Endothelial cell (in vitro differentiated cells): ENCODE results near the gene CAMLG. TPM values are rescaled to one million over a fixed set of nuclear protein-coding genes. Genes with fewer than 3 reads are reported as not detected.
A peak's percentile ranks its signal among the peaks of the same experiment; 100 is the strongest.
"Not testable (repeated sequence)": the region's sequence is repeated elsewhere in the genome, so short reads cannot be mapped to it uniquely, and the experiment has no call there.

Experiments
- DNase-seq: peaks from one replicate; pipeline ENCODE4 v3.0.0; 2021; ENCODE audit warnings: low spot score
- H3K27ac Mint-ChIP-seq: one replicate; pipeline ENCODE4 v1.8.0; 2021; ENCODE audit warnings: mixed read lengths, inconsistent platforms; ENCODE audit not compliant: unreplicated experiment
- H3K27me3 Mint-ChIP-seq: one replicate; pipeline ENCODE4 v1.8.0; 2021; ENCODE audit warnings: mild to moderate bottlenecking, moderate library complexity, mixed read lengths, inconsistent platforms; ENCODE audit not compliant: unreplicated experiment
- H3K36me3 Mint-ChIP-seq: one replicate; pipeline ENCODE4 v1.8.0; 2021; ENCODE audit warnings: mild to moderate bottlenecking, low read depth, mixed read lengths, inconsistent platforms; ENCODE audit not compliant: unreplicated experiment
- H3K4me1 Mint-ChIP-seq: one replicate; pipeline ENCODE4 v1.8.0; 2021; ENCODE audit warnings: mild to moderate bottlenecking, mixed read lengths, inconsistent platforms; ENCODE audit not compliant: unreplicated experiment
- H3K4me3 Mint-ChIP-seq: one replicate; pipeline ENCODE4 v1.8.0; 2021; ENCODE audit warnings: mild to moderate bottlenecking, mixed read lengths, inconsistent platforms; ENCODE audit not compliant: unreplicated experiment
- H3K9me3 Mint-ChIP-seq: one replicate; pipeline ENCODE4 v1.8.0; 2021; ENCODE audit warnings: mixed read lengths, inconsistent platforms; ENCODE audit not compliant: unreplicated experiment
- total RNA-seq: library from RNA; stranded (reverse); fragmentation: NEBNext Ultra II Directional; extraction: Animal tissue kit (Norgen Biotek cat#: 25700); gene quantifications from one replicate; pipeline ENCODE4 v1.2.1, GENCODE V29; 2021; ENCODE audit not compliant: unreplicated experiment
- TF ChIP-seq, protein P1 (sequence below): fragments of 200-600 bp; sonication (generic); IDR thresholded peaks from one replicate; pipeline ENCODE4 v1.5.0; 2021; ENCODE audit warnings: antibody characterized with exemption; ENCODE audit not compliant: unreplicated experiment

The CAMLG gene
- total RNA-seq, 1 donor from 2014 or later = 35.6 TPM

DNA sequence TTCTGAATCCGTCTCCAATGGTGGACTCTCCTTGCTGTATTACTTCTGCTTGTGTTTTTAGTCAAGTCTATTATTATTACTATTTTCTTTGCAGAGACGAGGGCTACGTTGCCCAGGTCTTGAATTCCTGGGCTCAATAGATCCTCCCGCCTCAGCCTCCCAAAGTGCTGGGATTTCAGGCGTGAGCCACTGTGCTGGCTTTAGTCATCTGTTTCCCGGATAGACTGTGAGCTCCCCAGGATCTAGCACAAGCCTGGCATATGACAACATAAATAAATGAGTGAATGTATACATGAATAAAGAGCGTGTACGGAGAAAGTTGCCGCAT lies 19.8 kb downstream of the CAMLG start:
- Mint-ChIP-seq H3K27ac (peak overlapping the region; percentile 98), H3K4me1 (peaks cover 16% of the 10 kb centered on the region), H3K9me3 (no peaks in the 10 kb centered on the region), H3K36me3 (no peaks in the 10 kb centered on the region), H3K27me3 (peaks cover 8% of the 10 kb centered on the region), H3K4me3 (peak overlapping the region; percentile 99)
- DNase-seq = no peak
- TF ChIP-seq, protein P1, sequence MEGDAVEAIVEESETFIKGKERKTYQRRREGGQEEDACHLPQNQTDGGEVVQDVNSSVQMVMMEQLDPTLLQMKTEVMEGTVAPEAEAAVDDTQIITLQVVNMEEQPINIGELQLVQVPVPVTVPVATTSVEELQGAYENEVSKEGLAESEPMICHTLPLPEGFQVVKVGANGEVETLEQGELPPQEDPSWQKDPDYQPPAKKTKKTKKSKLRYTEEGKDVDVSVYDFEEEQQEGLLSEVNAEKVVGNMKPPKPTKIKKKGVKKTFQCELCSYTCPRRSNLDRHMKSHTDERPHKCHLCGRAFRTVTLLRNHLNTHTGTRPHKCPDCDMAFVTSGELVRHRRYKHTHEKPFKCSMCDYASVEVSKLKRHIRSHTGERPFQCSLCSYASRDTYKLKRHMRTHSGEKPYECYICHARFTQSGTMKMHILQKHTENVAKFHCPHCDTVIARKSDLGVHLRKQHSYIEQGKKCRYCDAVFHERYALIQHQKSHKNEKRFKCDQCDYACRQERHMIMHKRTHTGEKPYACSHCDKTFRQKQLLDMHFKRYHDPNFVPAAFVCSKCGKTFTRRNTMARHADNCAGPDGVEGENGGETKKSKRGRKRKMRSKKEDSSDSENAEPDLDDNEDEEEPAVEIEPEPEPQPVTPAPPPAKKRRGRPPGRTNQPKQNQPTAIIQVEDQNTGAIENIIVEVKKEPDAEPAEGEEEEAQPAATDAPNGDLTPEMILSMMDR = no peak

DNA sequence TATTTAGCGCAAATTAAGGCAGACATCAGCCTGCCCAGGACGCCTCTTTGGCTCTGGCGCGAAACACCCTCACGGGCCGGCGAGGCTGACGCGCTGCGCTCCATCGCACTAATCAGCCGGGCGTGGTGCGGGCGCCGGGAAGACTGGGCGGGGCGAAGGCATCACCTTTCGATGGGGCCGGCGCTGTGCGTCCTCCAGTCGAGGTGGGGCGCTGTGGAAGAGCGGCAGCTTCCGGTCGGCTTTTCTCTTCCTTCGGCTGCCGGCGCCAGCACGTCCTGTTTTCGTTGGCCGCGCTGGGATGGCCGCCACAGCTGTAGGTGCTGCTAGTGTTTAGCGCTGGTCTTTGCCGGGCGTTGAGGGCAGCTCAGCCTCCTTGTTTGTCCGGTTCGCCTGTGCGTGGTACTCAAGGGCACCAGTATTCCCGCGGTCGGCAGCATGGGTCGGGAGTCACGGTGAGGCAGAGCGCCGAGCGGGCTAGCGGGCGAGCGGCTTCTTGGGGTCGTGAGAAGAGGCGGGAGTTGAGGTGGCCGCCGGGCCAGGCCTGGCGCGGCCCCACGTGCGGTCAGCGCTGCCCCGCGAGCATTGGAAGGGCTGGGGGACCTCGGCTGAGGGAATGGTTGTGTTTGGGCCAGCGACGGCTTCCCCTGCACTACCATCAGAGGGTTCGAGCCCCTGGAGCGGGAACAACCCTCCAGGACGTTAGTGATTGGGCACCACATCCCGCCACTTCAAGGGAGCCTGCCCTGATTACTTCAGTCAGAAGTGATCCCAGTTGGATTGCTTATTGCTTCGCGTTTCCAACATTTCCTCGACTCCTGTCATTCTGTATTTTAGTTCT lies 20.4 kb downstream of the CAMLG start, which contains the start of gene DDX46:
DDX46 (plus strand) TSS at position 276 of the 838 bp plus-strand sequence; CDS start at position 436, 160 bp downstream.
- peaks cover 8% of the 10 kb centered on the region for H3K27me3 Mint-ChIP-seq
- TF ChIP-seq, protein P1 = no peak
- DNase-seq = peak; percentile 93
- H3K4me1 Mint-ChIP-seq = peaks cover 16% of the 10 kb centered on the region
- H3K27ac Mint-ChIP-seq = peak within 1 kb of the TSS; percentile 98
- H3K36me3 Mint-ChIP-seq = no peaks in the 10 kb centered on the region
- no peaks in the 10 kb centered on the region for H3K9me3 Mint-ChIP-seq
- peak within 1 kb of the TSS; percentile 99 for H3K4me3 Mint-ChIP-seq

DNA sequence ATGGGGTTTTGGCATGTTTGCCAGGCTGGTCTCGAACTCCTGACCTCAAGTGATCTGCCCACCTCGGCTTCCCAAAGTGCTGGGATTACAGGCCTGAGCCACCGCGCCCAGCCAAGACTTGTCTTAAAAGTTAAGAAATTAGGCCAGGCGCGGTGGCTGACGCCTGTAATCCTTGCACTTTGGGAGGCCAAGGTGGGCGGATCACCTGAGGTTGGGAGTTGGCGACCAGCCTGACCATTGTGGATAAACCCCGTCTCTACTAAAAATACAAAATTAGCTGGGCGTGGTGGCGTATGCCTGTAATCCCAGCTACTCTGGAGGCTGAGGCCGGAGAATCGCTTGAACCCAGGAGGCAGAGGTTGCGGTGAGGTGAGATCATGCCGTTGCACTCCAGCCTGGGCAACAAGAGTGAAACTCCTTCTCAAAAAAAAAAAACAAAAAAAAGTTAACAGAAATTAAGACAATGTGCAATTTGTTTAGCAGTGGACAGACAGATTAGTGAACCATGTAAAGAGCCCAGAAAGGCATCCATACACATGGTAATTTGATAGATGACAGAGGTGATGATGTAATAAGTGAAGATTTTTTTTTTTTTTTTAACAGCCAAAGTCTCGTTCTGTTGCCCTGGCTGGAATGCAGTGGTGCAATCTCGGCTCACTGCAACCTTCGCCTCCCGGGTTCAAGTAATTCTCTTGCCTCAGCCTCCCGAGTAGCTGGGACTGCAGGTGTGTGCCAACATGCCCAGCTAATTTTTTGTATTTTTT lies 29.4 kb downstream of the CAMLG start:
- not testable (repeated sequence) for H3K27ac Mint-ChIP-seq, H3K4me3 Mint-ChIP-seq, H3K9me3 Mint-ChIP-seq, H3K4me1 Mint-ChIP-seq, DNase-seq, H3K27me3 Mint-ChIP-seq
- peaks cover 12% of the 10 kb centered on the region for H3K36me3 Mint-ChIP-seq

DNA sequence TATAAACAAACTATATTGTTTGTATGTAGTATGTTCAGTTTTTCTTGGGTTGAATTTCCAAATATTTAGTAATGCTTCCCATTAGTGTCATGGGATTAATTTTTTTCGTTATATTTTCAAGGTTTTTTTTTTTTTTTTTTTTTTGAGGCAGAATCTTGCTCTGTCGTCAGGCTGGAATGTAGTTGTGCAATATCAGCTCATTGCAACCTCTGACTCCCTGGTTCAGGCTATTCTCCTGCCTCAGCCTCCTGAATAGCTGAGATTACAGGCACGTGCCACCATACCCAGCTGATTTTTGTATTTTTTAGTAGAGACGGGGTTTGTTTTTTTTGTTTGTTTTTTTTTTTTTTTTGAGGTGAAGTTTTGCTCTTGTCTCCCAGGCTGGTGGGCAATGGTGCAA lies 30.9 kb downstream of the CAMLG start:
- TF ChIP-seq, protein P1 = no peak
- Mint-ChIP-seq H3K36me3 (peaks cover 15% of the 10 kb centered on the region), H3K4me3 (no peak overlapping the region), H3K27ac (no peak overlapping the region), H3K27me3 (no peaks in the 10 kb centered on the region), H3K9me3 (no peaks in the 10 kb centered on the region), H3K4me1 (no peaks in the 10 kb centered on the region)
- DNase-seq = no peak

DNA sequence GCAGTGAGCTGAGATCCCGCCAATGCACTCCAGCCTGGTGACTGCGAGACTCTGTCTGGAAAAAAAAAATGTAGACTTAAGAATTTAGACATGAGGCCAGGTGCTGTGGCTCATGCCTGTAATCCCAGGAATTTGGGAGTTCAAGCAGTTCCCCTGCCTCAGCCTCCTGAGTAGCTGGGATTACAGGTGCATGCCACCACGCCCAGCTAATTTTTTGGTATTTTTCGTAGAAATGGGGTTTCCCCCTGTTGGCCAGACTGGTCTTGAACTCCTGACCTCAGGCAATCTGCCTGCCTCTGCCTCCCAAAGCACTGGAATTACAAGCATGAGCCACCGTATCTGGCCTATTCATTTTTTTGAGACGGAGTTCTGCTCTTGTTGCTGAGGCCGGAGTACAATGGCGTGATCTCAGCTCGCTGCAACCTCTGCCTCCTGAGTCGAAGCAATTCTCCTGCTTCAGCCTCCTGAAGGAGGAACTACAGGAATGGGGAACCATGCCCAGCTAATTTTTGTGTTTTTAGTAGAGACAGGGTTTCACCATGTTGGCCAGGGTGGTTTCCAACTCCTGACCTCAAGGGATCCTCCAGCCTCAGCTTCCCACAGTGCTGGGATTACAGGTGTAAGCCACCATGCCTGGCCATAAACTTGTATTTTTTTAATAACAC lies 34.2 kb downstream of the CAMLG start:
- Mint-ChIP-seq H3K9me3 (no peaks in the 10 kb centered on the region), H3K4me1 (no peaks in the 10 kb centered on the region), H3K27me3 (no peaks in the 10 kb centered on the region), H3K27ac (no peak overlapping the region), H3K36me3 (peaks cover 28% of the 10 kb centered on the region), H3K4me3 (no peak overlapping the region)
- TF ChIP-seq, protein P1 = no peak
- no peak for DNase-seq
